Retinal pigment epithelial cell (primary cell): ENCODE data around the gene METTL5.

Experiments
- DNase-seq: peaks from one replicate; pipeline ENCODE4 v3.0.0-alpha.2; 2010; ENCODE audit warnings: low read depth
- H3K4me3 ChIP-seq: 2 replicates; pipeline ENCODE4 v1.5.1; 2011; ENCODE audit warnings: mild to moderate bottlenecking, low read length, control low read depth, moderate library complexity
- CTCF ChIP-seq: conservative IDR thresholded peaks from 2 replicates; pipeline ENCODE4 v1.5.1; 2011; ENCODE audit warnings: low read depth, low read length, control low read depth, inconsistent platforms

The METTL5 gene

GRCh38 chr2:169761970-169762292 is 62.8 kb downstream of the METTL5 start:
- no peak for DNase-seq
- no peak overlapping the region for H3K4me3 ChIP-seq
- TF ChIP-seq CTCF = no peak
